ENCODE results near the gene PCSK1.
"Not testable (repeated sequence)": the region's sequence is repeated elsewhere in the genome, so short reads cannot be mapped to it uniquely, and the experiment has no call there.

Gene PCSK1

GRCh38 chr5:96425443-96425842, 7.6 kb downstream of the PCSK1 start:
- no peak for DNase-seq

GRCh38 chr5:96415897-96416296, 17.2 kb downstream of the PCSK1 start:
- no peak for DNase-seq

- DNase-seq = no peak
Measured at GRCh38 chr5:96412868-96413449, 20.1 kb downstream of the PCSK1 start.

DNA sequence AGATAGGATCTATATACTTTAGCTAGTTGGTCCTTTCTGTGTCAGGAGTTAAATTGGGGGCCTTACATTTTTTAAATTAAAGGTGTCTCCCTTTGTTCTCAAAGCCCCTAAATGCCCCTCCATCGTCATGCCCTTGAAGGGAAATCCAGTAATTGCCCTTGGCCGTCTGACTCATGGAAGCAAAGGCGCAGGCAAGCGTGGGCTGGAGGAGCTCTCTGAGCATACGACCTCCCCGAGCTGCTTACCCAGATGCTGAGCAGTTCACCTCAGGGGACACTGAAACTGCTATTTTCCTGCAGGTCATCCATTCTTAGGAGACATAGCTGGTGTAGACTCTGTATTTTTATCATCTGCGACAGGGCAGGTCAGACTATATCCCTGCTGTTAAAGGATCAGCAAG, 23.0 kb downstream of the PCSK1 start:
- DNase-seq = no peak

DNA sequence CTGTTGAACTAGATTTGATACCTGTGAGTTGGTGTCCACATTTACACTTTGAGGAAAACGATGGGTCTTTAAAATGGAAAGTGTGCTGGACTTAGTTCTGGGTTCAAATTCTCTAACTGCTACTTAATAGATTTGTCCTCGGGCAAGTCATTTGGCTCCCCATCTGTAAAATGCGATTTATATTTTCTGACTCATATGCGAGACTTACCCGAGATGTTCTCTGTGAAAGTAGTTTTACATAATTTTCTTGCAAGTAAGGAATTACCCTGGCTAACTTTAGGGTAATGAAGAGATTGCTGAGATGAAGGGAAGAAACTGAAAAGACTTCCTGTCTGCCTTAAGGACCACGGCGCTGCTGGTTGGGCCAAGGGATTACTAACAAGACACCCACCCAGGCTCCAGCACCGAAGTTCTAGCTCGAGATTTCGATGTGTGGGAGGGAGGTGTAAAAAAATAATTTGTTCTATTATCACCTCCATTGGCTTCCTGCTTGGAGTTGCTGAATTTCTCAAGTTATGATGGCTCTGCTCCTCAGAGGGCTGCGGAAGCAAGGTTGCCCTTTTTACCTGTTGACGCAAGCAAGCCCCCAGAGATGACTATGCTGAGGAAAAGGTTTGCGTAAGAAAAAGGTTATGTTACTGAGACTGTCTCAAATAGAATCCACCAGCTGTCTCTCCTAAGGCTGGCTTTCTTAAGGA, 24.1 kb downstream of the PCSK1 start:
- no peak for DNase-seq

DNA sequence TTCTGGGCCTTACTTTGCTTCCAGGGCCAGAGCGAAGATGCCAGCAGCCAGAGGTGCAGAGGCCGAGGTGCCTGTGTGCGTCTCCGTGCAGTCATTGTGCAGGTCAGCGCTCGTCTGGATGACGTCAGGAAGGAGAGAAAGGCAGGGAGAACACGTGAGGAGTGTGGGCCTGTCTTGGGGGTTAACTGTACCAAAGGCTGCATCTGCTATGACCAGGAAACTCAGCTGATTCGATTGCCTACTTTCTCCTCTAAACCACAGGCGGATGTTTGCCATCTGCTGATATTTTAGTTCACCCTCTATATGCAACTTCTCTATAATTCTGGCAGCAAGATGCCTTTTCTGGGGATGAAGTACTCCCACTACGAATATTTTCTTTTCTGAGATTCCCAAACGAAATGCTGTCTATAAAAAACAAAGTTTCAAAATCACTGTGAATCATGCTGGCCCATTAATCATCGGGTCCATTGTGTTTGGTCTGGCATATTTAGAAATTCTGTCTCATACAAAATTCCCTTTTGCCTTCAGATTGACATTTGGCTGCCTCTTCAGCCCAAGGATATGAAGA, 24.8 kb downstream of the PCSK1 start:
- DNase-seq = no peak

GRCh38 chr5:96407436-96407835, 25.6 kb downstream of the PCSK1 start:
- DNase-seq = no peak

GRCh38 chr5:96404191-96404867, 28.7 kb downstream of the PCSK1 start:
- no peak for DNase-seq

DNA sequence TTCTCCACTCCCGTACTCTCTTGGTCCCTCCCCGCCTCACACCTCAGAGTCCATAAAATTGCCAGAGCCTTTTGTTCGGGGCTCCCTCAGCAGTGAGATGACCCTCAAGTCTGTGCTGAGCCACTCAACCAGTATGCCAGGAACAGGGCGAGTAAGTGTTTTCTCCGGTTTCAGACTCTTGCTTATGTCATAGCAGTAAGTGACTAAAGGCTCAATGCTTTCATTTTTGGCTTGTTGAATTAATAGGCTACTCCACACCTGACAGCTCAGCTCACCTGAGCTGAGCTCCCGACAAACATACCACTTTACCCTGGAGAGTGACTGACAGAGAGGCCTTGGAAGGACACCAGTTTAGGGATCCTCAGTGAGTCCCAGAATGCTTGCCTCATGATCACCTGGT, 30.5 kb downstream of the PCSK1 start:
- DNase-seq = no peak

DNA sequence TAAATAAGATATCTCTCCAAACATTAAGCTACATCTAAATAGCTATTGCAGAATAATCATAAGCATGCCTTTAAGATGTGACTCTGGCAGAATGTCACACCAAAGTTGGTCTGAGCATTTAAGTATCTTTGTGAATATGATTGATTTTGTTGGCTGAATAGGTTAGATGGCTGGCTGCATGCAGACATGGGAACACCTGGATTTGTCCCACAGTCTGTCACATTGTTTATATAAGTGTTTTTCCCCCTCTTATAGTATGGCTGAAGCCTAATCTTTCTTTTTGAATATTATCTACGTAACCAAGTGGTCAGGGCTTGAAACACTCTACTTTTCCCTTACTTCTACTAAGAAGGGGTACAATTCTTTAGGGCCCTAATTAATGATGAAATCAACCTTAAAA, 36.2 kb downstream of the PCSK1 start:
- DNase-seq = no peak

DNA sequence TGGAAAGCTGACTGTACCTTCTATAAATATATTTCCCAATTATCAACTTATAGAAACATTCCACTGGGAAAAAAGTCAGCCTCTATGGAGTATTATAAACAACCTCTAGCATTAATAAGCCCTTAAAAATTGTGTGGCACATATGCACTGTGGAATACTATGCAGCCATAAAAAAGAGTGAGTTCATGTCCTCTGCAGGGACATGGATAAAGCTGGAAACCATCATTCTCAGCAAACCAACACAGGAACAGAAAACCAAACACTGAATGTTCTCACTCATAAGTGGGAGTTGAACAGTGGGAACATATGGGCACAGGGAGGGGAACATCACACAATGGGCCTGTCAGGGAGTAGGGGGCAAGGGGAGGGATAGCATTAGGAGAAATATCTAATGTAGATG, 37.8 kb downstream of the PCSK1 start:
- DNase-seq = not testable (repeated sequence)

DNA sequence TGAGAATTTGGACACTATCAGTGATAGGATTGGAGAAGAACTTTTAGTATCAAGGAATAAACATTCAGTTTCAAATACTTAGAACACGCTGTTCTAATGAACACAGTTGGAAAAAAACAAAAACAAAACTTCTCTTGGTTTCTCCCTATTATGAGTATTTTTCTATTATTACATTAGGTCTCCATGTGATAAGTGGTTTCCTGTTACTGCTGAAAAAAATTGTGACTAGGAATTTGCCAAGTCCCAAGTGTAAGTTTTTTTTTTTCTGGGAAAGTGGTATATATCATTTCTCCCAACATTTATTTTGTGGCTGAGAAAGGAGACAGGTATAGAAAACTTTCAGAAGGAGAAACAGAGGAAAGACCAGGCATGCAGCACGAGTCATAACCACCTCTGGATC, 41.1 kb downstream of the PCSK1 start:
- DNase-seq = no peak

GRCh38 chr5:96388176-96388575, 44.9 kb downstream of the PCSK1 start:
- no peak for DNase-seq

DNA sequence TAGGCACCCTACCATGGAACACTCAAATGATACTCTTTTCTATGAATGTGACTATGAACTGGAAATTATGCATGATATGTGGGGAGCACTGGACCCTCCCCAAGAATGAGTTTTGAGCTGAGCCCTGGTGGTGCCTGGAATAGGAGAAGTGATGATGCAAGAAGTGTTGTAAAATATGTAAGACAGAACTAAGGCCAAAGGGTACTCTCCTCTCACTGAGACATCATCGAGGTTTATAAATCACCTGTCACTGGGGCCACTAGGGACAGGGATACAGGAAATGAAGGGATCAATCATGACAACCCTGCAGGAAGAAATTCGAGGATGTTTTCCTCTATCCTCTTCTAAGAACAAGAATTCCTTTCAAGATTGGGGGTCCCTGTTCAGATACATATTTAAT, 45.4 kb downstream of the PCSK1 start:
- no peak for DNase-seq

GRCh38 chr5:96385538-96385937, 47.5 kb downstream of the PCSK1 start:
- DNase-seq = no peak

DNA sequence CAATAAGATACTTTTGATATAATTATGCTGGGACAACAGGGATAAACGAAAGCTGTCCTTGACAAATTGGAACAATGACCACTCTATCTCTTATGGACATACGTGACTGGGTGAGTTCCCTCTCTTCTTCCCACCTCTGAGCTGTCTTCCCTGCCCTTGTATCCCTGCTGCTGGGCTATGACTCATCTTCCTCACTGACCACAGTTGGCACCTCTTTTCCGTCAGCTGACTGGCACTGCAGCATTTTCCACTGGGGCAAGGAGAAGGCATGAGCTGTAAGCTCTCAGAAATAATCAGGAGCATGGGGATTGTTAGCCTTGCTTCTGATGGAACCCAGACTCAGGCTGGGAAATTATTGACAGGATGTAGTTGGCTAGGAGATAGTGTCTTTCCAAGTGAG, 48.7 kb downstream of the PCSK1 start:
- DNase-seq = no peak

DNA sequence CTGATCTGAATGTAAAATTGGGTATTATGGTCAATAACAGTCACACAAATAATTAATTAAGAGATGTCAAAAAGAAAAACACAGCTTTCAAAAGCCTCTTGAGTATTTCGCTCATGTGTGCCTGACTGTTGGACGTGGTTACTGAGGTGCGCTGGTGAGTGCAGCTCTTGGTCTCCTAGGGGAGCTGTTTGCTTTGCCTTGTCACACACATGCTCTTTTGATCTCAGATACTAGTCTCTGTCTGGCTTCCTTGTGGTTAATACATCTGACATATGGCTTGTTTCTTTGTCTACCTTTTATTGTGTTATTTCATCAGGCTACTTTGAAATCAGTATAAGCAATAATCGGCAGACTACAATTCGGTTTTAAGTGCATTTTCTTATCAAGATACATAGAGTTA, 51.5 kb downstream of the PCSK1 start:
- no peak for DNase-seq

DNA sequence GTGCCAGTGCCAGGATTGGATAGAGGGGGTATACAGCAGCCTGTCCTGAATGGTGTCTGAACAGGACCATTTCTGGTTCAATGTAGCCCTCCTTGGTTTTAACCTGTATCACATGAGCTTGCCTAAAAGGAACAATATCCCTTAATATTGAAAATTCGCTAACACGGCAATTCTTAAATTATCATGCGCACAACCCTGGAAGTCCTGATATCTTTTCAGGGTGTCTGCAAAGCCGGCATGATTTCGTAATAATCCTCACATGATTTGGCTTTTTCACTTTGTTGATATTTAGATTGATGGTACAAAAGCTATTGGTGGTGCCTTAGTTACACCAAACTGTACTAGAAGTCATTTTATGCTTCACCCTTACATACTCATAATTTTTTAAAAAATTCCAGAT, 53.2 kb downstream of the PCSK1 start:
- DNase-seq = no peak

- no peak for DNase-seq
Measured at GRCh38 chr5:96377597-96377996, 55.5 kb downstream of the PCSK1 start.

GRCh38 chr5:96377167-96377566, 55.9 kb downstream of the PCSK1 start:
- no peak for DNase-seq

- DNase-seq = no peak
Measured at GRCh38 chr5:96374653-96375052, 58.4 kb downstream of the PCSK1 start.

DNA sequence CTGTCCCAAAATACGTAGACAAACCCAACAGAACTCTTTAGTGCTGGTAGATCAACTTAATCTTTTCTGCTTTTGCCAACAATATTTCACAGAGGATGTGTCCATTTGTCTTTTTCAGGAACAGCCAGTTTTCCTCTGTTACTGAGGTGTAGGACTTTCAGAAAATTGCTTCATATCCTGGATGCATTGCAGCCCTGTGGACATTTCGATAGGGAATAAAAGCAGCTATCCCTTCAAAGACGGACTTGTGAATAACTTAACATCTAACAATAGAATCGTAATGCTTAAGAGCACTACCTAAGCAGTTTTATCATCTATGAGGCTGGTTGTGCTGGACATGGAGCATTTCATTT, 59.7 kb downstream of the PCSK1 start:
- no peak for DNase-seq

DNA sequence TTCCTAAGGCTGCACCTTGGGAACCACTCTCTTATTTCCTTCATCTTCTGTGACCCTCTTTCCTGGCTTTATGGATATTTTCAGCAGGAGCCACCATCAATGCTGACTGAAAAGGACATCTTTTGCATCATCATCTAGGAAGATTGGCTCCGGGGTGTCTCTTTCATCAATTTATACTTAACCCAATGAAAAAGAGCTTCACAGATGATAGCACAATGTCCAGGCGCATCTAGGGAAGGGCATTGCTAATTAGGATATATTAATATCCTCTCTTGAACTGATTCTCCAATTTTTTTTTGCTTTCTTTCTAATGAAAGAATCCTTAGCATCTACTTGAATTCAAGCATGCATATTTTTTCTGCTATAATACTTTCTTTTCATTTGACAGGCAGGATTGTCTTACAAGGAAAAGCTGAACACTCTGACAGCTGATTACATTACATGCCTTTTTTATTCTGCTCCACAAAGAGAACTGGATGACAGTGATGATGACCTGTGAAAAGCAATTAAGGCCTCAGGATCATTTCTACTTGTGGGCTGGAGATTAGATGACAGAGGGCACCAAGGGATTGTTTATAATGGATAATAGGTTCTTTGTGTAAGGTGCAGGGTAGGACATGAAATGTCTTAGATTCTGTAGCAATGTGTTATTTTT, 60.2 kb downstream of the PCSK1 start:
- DNase-seq = no peak

GRCh38 chr5:96370976-96371375, 62.1 kb downstream of the PCSK1 start:
- no peak for DNase-seq

Data from right forelimb (tissue), 1 donor.